HT-29 (cell line): Measurements from ENCODE around the gene ZNF521. TPM values are rescaled to one million over a fixed set of nuclear protein-coding genes. Genes with fewer than 3 reads are reported as not detected.
A peak's percentile ranks its signal among the peaks of the same experiment; 100 is the strongest.
"Not testable (repeated sequence)": the region's sequence is repeated elsewhere in the genome, so short reads cannot be mapped to it uniquely, and the experiment has no call there.

ENCODE experiments used
- DNase-seq: peaks from one replicate; pipeline ENCODE4 v3.0.0-alpha.2; 2015; ENCODE audit warnings: low spot score
- total RNA-seq: library from RNA; depleted of rRNA; stranded (reverse); fragments of >200 nt; shearing (Covaris generic); gene quantifications from 2 replicates; pipeline ENCODE4 v1.2.3, GENCODE V29; 2014

Gene ZNF521
- total RNA-seq, 1 experiment from 2014 or later = 0.08 TPM

GRCh38 chr18:25289001-25289631, 62.9 kb downstream of the ZNF521 start:
- DNase-seq = peak; percentile 45

GRCh38 chr18:25288340-25288938, 63.5 kb downstream of the ZNF521 start:
- DNase-seq = no peak

GRCh38 chr18:25287106-25287505, 64.9 kb downstream of the ZNF521 start:
- no peak for DNase-seq

GRCh38 chr18:25284861-25285550, 67.0 kb downstream of the ZNF521 start:
- no peak for DNase-seq

GRCh38 chr18:25284281-25284680, 67.7 kb downstream of the ZNF521 start:
- no peak for DNase-seq

- no peak for DNase-seq
Observed at GRCh38 chr18:25283781-25284180, 68.2 kb downstream of the ZNF521 start.

- no peak for DNase-seq
Observed at GRCh38 chr18:25282896-25283703, 68.9 kb downstream of the ZNF521 start.

GRCh38 chr18:25282282-25282681, 69.7 kb downstream of the ZNF521 start:
- no peak for DNase-seq

GRCh38 chr18:25281556-25281955, 70.4 kb downstream of the ZNF521 start:
- no peak for DNase-seq

GRCh38 chr18:25279961-25280360, 72.0 kb downstream of the ZNF521 start:
- DNase-seq = no peak

GRCh38 chr18:25279556-25279955, 72.4 kb downstream of the ZNF521 start:
- DNase-seq = no peak

GRCh38 chr18:25279133-25279532, 72.8 kb downstream of the ZNF521 start:
- DNase-seq = no peak

- DNase-seq = no peak
Observed at GRCh38 chr18:25278394-25278793, 73.6 kb downstream of the ZNF521 start.

- no peak for DNase-seq
Observed at GRCh38 chr18:25275412-25276001, 76.5 kb downstream of the ZNF521 start.

GRCh38 chr18:25274926-25275325, 77.0 kb downstream of the ZNF521 start:
- no peak for DNase-seq

GRCh38 chr18:25266931-25267527, 84.9 kb downstream of the ZNF521 start:
- DNase-seq = not testable (repeated sequence)

- no peak for DNase-seq
Observed at GRCh38 chr18:25262920-25263319, 89.0 kb downstream of the ZNF521 start.

GRCh38 chr18:25261768-25262167, 90.2 kb downstream of the ZNF521 start:
- no peak for DNase-seq

- no peak for DNase-seq
Observed at GRCh38 chr18:25256439-25256838, 95.5 kb downstream of the ZNF521 start.

GRCh38 chr18:25253779-25254178, 98.2 kb downstream of the ZNF521 start:
- no peak for DNase-seq

- DNase-seq = no peak
Observed at GRCh38 chr18:25253136-25253535, 98.8 kb downstream of the ZNF521 start.
